Measurements from ENCODE around the gene CD99L2.

Gene CD99L2

DNA sequence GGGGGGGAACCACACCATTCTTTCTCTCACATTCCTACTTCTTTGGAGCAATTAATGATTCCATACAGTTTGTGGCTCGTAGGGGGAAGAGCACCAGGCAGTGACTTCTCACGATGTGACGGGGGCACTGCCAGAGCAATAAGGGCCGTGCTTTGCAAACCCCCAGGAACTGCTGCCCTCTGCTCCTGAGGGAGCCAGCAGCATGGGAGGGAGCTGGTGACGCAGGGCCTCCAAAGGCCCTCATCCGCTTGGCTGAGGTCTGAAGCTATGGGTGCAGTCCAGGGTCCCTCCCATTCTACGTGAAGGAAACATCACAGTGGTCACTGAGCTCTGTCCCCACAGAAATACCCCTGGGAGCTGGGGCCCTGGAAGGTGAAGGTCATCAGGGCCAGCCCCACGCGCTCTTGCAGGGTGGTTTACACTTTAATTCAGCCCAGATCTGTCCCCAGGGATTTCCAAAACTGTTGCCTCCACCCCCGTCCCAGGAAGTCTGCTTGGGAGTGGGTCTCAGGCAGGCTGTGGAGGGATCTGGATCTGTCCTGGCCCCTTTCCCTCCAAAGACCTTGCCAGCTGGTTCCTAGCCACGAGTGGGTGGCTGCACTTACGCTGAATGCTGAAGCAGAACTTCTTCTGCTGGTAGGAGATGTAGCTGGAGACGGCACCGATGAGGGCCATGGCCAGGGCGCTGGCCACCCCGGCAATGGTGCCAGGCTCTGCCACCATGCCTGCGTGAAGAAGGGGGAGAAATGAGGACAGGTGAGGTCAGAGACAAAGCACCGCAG lies 122.7 kb downstream of the CD99L2 start:
- DNase-seq, result no peak

GRCh38 chrX:150774798-150775568 lies 123.5 kb downstream of the CD99L2 start:
- no peak for DNase-seq

GRCh38 chrX:150773634-150774033 lies 124.8 kb downstream of the CD99L2 start:
- no peak for DNase-seq

GRCh38 chrX:150773117-150773516 lies 125.4 kb downstream of the CD99L2 start:
- no peak for DNase-seq

GRCh38 chrX:150772150-150772970 lies 126.1 kb downstream of the CD99L2 start:
- DNase-seq, result peak; percentile 20 to 22

GRCh38 chrX:150771116-150771515 lies 127.4 kb downstream of the CD99L2 start:
- DNase-seq, result no peak

DNA sequence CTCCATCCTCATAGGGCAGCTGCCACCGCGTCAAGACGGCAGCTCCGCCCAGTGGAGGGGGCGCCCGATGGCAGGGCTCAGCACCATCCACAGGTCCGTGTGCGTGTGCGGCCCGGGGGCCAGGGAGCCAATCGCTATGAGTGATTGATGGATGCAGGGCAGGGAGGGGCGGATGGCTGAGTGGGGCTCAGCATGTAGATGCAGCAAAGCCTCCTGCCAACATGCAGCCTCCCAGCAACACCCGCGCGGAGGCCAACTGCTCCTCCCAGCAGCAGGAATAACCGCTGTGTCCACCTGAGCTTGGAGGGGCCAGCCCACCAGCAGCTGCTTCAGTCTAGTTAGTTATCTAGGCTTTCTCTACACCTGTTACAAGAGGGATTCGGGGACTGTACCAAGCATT lies 127.8 kb downstream of the CD99L2 start:
- no peak for DNase-seq

GRCh38 chrX:150769408-150769807 lies 129.1 kb downstream of the CD99L2 start:
- no peak for DNase-seq

DNA sequence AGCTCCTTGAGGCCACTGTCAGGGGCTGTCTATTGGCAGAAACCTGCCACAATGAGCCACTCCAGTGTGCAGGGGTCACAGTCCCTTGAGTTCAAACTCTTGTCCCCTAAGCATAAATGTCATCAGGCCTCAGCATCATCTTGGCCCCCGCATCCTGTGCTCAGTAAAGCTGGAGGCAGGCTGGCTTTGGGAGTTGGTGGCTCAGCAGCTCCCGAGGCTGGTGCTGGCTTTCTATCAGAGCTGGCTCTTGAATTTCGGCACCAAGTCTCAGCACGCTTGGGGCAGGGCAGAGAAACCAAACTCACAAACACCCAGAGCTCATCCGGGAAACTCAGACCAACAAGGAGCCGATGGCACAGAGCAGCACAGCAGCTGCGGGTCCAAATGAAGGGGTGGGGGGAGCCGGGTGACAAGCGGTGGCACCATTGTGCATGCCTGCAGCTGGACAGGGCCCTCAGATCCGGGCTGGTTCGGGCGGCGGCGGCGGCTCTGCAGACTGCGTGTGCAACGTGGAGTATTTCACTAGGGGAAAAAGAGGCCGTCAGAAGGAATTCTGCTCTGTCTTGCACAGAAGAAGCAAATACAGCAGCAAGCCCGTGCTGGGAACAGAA lies 129.8 kb downstream of the CD99L2 start:
- no peak for DNase-seq

DNA sequence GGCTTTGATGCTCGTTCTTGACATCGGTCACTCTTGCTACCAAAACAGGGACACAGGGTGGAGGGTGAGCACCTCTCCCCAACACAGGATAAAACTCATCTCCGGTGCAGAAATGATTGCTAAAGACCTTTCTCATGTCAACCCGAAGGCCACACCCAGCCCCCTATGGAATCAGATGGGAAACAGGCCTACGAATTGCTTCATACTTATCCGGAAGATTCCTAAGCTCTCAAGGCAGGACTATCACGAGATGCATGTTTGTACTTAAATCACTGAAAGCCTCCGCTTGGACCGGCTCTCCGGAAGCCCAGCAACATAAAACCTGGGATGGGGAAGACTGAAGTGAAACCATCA lies 130.4 kb downstream of the CD99L2 start:
- DNase-seq, result no peak

DNA sequence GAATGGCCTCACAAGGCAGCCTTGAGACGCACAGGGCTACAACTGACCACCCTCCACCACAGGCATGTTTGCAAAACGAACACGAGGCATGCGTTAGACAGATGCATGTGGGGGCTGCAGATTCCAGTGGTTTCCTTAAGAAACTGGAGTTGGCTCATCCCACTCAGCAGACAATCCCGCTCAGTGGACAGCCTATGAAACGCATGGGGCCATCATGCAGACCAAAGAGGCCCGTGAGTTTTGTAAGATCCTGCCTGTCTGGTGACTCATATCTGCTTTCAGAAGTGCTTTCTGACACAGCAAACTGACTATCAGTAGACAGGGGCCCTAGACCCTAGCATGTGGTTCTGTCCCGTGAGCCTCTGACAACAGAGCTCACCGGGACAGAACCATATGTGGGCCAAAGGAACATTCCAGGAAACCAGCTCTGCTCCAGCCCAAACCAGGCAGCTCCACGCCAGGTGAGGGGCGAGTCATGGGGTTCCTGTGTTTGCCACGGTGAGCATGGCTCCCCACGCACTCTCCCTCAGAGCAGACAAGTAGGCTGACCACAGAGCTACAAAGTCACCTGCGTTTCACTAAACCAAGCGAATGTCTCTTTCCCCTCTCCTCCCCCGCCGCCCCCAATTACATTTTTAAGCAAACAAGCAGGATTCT lies 130.9 kb downstream of the CD99L2 start:
- peak; percentile 42 to 64 for DNase-seq

DNA sequence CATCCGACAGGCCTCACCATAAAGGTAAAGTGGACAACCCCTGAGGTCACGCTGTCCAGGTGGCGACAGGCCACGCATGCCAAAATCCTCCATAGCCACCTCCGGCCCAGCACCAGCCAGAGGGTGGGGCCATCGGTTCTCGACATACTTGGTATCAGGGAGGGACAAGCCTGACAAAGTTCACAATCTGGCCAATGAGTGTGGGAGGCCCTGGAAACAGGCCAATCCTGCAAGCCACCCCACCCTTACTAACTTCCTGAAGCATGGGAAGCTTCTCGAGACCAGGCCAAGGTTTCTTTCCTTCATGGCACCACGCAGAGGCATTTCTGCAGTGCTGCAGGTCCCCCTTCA lies 131.4 kb downstream of the CD99L2 start:
- peak in 1 of 2 experiments; percentile 37 for DNase-seq

GRCh38 chrX:150766351-150767044 lies 132.0 kb downstream of the CD99L2 start:
- DNase-seq, result no peak

GRCh38 chrX:150765782-150766350 lies 132.6 kb downstream of the CD99L2 start:
- no peak for DNase-seq

DNA sequence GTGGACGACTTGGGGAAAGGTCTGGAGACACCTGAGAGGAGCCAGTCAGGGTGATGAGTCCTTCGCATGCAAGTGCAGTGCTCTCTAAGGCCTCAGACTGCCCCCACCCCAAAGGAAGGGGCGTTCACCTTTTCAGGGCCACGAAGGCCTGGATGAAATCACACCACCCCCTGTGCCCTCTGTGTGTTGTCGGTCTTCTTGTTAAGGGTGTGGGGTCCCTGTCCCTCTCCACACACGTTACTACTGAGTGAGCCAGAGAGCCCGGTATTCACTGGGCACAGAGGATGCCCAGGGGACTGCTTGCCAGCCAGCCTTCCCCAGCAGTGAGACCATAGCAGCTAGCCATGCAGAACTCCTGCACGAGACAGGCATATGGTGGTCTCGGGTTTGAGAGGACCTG lies 133.2 kb downstream of the CD99L2 start:
- no peak for DNase-seq

- DNase-seq, result no peak
These were observed 134.7 kb downstream of the CD99L2 start for GRCh38 chrX:150763810-150764209.

DNA sequence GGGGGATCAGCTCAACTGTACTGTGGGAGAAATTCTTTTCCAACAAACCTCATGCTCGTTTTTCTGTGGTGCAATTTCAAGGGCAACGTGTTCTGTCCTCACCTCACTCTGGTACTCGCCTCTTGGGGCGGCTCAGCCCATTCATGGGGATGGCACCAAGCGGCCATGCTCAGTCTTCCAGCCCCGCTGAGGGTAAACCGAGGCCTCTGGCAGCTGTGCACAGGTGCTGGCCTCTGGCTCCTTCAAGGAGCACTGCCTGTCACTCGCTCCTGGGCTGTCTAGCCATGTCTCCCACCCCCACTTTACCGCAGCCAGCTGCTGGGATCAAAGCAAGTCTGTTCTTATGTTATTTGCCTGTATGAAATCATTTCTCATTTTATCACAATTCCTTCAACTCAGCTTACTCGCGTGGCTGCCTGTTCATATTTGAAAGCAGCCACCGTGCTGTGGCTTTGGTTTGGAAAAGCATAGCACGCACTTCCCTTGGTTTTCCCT lies 135.1 kb downstream of the CD99L2 start:
- no peak for DNase-seq

DNA sequence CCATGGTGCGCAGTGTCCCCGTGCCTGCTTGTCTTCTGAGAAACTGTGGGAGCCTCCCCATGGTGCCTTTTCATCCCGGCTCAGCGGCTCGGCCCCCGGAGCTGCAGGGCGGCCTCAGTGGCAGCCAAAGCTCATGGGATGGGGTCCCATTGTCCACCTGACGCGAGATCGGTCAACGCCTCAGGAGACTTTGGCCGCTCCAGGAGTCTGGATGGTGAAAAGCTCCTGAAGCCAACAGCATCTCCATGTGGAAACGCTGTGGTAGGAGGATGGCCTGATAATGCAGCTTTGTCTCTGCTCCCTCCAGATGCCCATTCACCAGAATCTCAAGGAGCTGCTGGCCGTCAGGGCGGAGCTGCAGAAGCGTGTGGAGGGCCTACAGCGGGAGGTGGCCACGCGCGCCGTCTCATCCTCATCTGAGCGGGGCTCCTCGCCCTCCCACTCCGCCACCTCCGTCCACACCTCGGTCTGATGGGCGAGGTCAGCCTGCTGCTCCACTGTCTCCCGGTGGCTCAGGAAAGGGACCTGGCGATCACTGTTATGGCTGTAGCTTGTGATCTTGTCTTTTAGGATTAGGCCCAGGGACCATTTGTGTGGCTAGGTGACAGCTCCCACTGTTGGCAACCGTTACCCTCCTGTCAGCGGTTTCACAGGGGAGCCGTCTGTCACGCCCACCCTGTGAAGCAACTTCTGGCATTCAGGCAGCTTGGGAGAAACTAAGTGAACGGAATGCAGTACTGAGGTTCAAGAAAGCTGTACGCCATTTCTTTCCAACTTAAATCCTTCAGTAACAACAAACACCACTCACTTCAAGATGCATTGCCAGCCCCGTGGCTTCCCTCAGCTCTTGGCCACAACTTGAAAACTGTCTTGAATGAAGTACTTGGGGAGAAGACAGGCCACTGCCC lies 136.0 kb downstream of the CD99L2 start:
- DNase-seq, result no peak

GRCh38 chrX:150761819-150762216 lies 136.7 kb downstream of the CD99L2 start:
- no peak for DNase-seq

GRCh38 chrX:150761176-150761818 lies 137.2 kb downstream of the CD99L2 start:
- DNase-seq, result no peak

Measured in Kasumi-1 (cell line).